PC-3 (cell line): Measurements from ENCODE around the gene LYG1. TPM values are rescaled to one million over a fixed set of nuclear protein-coding genes. Genes with fewer than 3 reads are reported as not detected.

ENCODE experiments used
- ATAC-seq: fragments of 200-7000 bp; cut with Tn5 transposase; 2 replicates; pipeline ENCODE4 v1.9.1; 2020; ENCODE audit warnings: mild to moderate bottlenecking, moderate library complexity
- BruUV-seq: library from RNA; stranded (reverse); fragments of 400-500 nt; replicated peaks from 2 replicates; lab custom pipeline; 2021; lab: Mats Ljungman, UMichigan
- CTCF ChIA-PET: fragments of 300-600 bp; sonication (Branson Sonifier 250); formaldehyde crosslinking; loops from one replicate; lab custom pipeline; 2022; ENCODE audit warnings: antibody characterized with exemption; lab: Charles Lee
- POLR2A ChIA-PET: fragments of 300-600 bp; sonication (Branson Sonifier 250); formaldehyde crosslinking; loops from one replicate; lab custom pipeline; 2022; ENCODE audit warnings: antibody characterized with exemption; ENCODE audit not compliant: unreplicated experiment; lab: Charles Lee
- DNase-seq: peaks from one replicate; pipeline ENCODE4 v3.0.0-alpha.2; 2015
- H2AFZ ChIP-seq: fragments of 300-600 bp; sonication (generic); 2 replicates; pipeline ENCODE4 v1.6.0; 2016; ENCODE audit warnings: antibody characterized with exemption, low read length
- H3F3A ChIP-seq: fragments of 300-600 bp; sonication (generic); one replicate; pipeline ENCODE4 v1.6.0; 2017; ENCODE audit warnings: antibody characterized with exemption, low read length, control low read depth, mild to moderate bottlenecking; ENCODE audit not compliant: unreplicated experiment
- H3K27ac ChIP-seq: fragments of 300-600 bp; sonication (generic); 2 replicates; pipeline ENCODE4 v1.5.1; 2016; ENCODE audit warnings: mild to moderate bottlenecking, low read length
- H3K27me3 ChIP-seq: fragments of 300-600 bp; sonication (generic); 2 replicates; pipeline ENCODE4 v1.6.1; 2016; ENCODE audit warnings: low read length, mixed read lengths
- H3K36me3 ChIP-seq: fragments of 300-600 bp; sonication (generic); 2 replicates; pipeline ENCODE4 v1.6.1; 2016; ENCODE audit warnings: low read depth, mixed run types, low read length, mixed read lengths
- H3K4me1 ChIP-seq: fragments of 300-600 bp; sonication (generic); 2 replicates; pipeline ENCODE4 v1.5.1; 2016; ENCODE audit warnings: low read length; ENCODE audit not compliant: insufficient read depth
- H3K4me2 ChIP-seq: fragments of 300-600 bp; sonication (generic); 2 replicates; pipeline ENCODE4 v1.6.0; 2016; ENCODE audit warnings: low read length
- H3K4me3 ChIP-seq: fragments of 300-600 bp; sonication (generic); 2 replicates; pipeline ENCODE4 v1.5.1; 2016; ENCODE audit warnings: mild to moderate bottlenecking, low read length, mixed read lengths
- H3K79me2 ChIP-seq: fragments of 300-600 bp; sonication (generic); 2 replicates; pipeline ENCODE4 v1.6.1; 2017; ENCODE audit warnings: low read length, mixed read lengths
- H3K9ac ChIP-seq: fragments of 300-600 bp; sonication (generic); 2 replicates; pipeline ENCODE4 v1.6.0; 2016; ENCODE audit warnings: mild to moderate bottlenecking, low read length
- H3K9me2 ChIP-seq: fragments of 300-600 bp; sonication (generic); replicated peaks from 2 replicates; pipeline ENCODE4 v1.6.1; 2016; ENCODE audit warnings: mixed run types, low read length, mixed read lengths
- H3K9me3 ChIP-seq: fragments of 300-600 bp; sonication (generic); 2 replicates; pipeline ENCODE4 v1.6.1; 2016; ENCODE audit warnings: low read length, mixed read lengths
- H4K20me1 ChIP-seq: fragments of 300-600 bp; sonication (generic); 2 replicates; pipeline ENCODE4 v1.6.1; 2016; ENCODE audit warnings: low read length, mixed read lengths
- EZH2 ChIP-seq: fragments of 300-600 bp; sonication (generic); IDR thresholded peaks from one replicate; pipeline ENCODE4 v1.6.1; 2017; ENCODE audit warnings: antibody characterized with exemption, mild to moderate bottlenecking, low read length; ENCODE audit not compliant: unreplicated experiment
- EZH2phosphoT487 ChIP-seq: fragments of 300-600 bp; sonication (generic); IDR thresholded peaks from 2 replicates; pipeline ENCODE4 v1.6.1; 2018; ENCODE audit warnings: mild to moderate bottlenecking, antibody characterized with exemption, low read length, borderline replicate concordance
- intact Hi-C: fragments of 100-400 bp; cut with micrococcal nuclease; formaldehyde crosslinking; loops from 2 replicates; pipeline ENCODE4 v1.9.0; 2023
- total RNA-seq: library from RNA; depleted of rRNA; stranded (reverse); fragments of >200 nt; gene quantifications from 2 replicates; pipeline ENCODE4 v1.2.3, GENCODE V29; 2014
- TF ChIP-seq, protein P1 (sequence below): fragments of 300-600 bp; sonication (generic); conservative IDR thresholded peaks from 2 replicates; pipeline ENCODE4 v1.5.1; 2017; ENCODE audit warnings: antibody characterized with exemption, low read depth, mild to moderate bottlenecking, low read length

Gene LYG1
- total RNA-seq, 1 experiment from 2014 or later, result 1.5 TPM

DNA sequence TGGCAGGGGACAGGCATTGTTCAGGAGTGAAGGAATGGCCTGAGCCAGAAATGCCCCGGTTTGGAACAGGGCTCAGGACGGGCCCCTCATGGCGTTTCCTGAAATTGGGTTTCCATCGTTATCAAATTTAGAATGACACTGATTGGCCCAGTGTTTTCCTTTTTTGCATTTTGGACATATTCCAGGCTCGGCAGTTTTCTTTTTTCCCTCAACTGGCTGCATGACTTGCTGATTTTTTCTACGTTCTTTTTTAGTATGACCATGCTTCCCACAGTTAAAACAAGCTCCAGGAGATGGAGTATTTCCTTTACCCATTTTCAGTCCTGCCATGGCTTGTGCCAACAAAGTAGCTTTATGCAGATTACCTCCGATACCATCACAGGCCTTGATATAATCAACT is 25.1 kb downstream of the LYG1 start:
- Histone ChIP-seq H3K79me2 (no peaks in the 10 kb centered on the region), H3K9me2 (no peaks in the 10 kb centered on the region), H3K27ac (no peak overlapping the region), H2AFZ (no peak overlapping the region), H3K9ac (no peak overlapping the region), H3K36me3 (no peaks in the 10 kb centered on the region), H3K4me3 (no peak overlapping the region), H3F3A (no peaks in the 10 kb centered on the region), H3K4me1 (peaks cover 8% of the 10 kb centered on the region; the same call in 1 of the 2 replicates), H4K20me1 (no peaks in the 10 kb centered on the region), H3K9me3 (0 out of 2 replicates have a peak, but pooled peaks cover 2% of the 10 kb centered on the region), H3K27me3 (no peaks in the 10 kb centered on the region), H3K4me2 (no peak overlapping the region)
- ChIA-PET CTCF (no interaction called here), POLR2A (no interaction called here)
- DNase-seq, result no peak
- intact Hi-C loops, result no loop called here
- TF ChIP-seq EZH2phosphoT487, result no peak
- TF ChIP-seq, protein P1, sequence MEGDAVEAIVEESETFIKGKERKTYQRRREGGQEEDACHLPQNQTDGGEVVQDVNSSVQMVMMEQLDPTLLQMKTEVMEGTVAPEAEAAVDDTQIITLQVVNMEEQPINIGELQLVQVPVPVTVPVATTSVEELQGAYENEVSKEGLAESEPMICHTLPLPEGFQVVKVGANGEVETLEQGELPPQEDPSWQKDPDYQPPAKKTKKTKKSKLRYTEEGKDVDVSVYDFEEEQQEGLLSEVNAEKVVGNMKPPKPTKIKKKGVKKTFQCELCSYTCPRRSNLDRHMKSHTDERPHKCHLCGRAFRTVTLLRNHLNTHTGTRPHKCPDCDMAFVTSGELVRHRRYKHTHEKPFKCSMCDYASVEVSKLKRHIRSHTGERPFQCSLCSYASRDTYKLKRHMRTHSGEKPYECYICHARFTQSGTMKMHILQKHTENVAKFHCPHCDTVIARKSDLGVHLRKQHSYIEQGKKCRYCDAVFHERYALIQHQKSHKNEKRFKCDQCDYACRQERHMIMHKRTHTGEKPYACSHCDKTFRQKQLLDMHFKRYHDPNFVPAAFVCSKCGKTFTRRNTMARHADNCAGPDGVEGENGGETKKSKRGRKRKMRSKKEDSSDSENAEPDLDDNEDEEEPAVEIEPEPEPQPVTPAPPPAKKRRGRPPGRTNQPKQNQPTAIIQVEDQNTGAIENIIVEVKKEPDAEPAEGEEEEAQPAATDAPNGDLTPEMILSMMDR, result no peak
- TF ChIP-seq EZH2, result no peak
- BruUV-seq, result no TSS peak
- ATAC-seq, result no peak

DNA sequence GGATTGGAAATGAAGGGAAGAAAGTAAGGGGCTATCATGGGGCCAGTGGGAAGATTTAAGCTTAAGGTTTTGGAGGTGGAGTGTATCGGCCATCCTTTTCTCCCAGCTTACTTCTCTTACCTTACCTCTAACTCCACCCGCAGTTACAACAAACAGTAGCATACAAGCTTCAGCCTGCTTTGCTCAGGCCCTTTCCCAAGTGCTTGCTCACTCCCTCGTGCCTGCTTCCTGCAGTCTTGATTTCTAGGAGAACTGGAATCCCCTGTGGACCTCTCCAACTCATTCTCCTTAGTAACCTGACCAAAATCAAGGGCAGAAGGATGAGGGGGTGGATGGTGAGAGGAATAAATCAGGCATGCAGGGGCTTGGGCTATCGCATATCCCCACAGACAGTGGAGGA is 39.8 kb downstream of the LYG1 start:
- Histone ChIP-seq H3K27me3 (no peaks in the 10 kb centered on the region), H2AFZ (no peak overlapping the region), H3F3A (no peaks in the 10 kb centered on the region), H3K9me2 (no peaks in the 10 kb centered on the region), H3K4me2 (no peak overlapping the region), H3K4me1 (peaks cover 9% of the 10 kb centered on the region), H3K36me3 (no peaks in the 10 kb centered on the region), H3K4me3 (no peak overlapping the region), H4K20me1 (no peaks in the 10 kb centered on the region), H3K27ac (no peak overlapping the region), H3K79me2 (no peaks in the 10 kb centered on the region), H3K9me3 (no peaks in the 10 kb centered on the region), H3K9ac (no peak overlapping the region)
- POLR2A ChIA-PET, result no interaction called here
- no peak for ATAC-seq
- intact Hi-C loops, result no loop called here
- BruUV-seq, result no TSS peak
- TF ChIP-seq EZH2 (no peak), EZH2phosphoT487 (no peak)
- TF ChIP-seq, protein P1, result no peak
- CTCF ChIA-PET, result no interaction called here
- DNase-seq, result no peak

GRCh38 chr2:99260184-99260583 is 40.8 kb downstream of the LYG1 start:
- Histone ChIP-seq H3K4me1 (peaks cover 14% of the 10 kb centered on the region), H3K79me2 (no peaks in the 10 kb centered on the region), H3K27me3 (no peaks in the 10 kb centered on the region), H2AFZ (no peak overlapping the region), H3K27ac (no peak overlapping the region), H3K9me2 (no peaks in the 10 kb centered on the region), H3K36me3 (no peaks in the 10 kb centered on the region), H3F3A (no peaks in the 10 kb centered on the region), H3K9ac (no peak overlapping the region), H3K4me2 (no peak overlapping the region), H3K4me3 (no peak overlapping the region), H4K20me1 (no peaks in the 10 kb centered on the region), H3K9me3 (no peaks in the 10 kb centered on the region)
- DNase-seq (no peak), ATAC-seq (no peak)
- CTCF ChIA-PET, result no interaction called here
- TF ChIP-seq EZH2 (no peak), EZH2phosphoT487 (no peak)
- TF ChIP-seq, protein P1, result no peak
- intact Hi-C loops, result no loop called here
- POLR2A ChIA-PET, result no interaction called here
- no TSS peak for BruUV-seq
